GM18909 (cell line): ENCODE data around the gene MRPS2.

Experiments
- ATAC-seq: cut with Tn5 transposase; IDR thresholded peaks from one replicate; pipeline ENCODE4 v1.9.1; 2021; ENCODE audit warnings: mild to moderate bottlenecking; ENCODE audit not compliant: unreplicated experiment, poor library complexity

Gene MRPS2

DNA sequence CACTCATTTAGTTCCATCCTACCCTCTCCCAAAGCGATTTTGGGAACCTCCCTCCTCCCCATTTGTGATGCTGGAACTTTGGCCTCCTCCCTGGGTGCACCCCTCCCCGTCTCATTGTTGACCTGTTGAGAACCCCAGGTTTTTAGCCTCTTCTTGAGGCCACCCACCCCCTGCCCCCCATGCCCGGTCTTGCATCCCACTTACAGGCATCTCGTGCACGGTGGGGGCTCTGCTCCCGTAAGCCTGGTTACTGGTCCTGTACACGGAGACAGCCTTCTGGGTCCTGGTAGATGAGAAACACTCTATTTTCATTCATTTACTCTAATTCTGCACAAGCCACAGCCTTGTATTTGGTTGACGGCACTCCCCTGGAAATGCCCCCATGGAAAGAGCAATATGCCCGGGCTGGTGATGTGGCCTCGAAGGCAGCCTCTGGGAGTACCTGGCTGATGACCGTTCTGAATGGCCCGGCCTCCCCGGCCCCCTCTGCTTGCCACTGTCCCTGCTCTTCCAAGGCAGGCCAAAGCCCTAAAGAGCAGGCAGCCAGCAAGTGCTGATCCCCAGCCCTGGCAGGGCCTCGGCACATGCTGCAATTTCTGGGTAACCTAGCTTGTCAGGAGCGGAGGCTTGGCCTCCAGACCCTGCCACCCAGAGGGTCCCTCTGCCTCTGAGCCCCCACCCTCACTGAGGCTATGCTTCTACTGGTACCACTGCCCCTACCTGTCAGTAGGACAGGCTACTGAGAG, 1.9 kb upstream of the MRPS2 start:
- no peak for ATAC-seq

DNA sequence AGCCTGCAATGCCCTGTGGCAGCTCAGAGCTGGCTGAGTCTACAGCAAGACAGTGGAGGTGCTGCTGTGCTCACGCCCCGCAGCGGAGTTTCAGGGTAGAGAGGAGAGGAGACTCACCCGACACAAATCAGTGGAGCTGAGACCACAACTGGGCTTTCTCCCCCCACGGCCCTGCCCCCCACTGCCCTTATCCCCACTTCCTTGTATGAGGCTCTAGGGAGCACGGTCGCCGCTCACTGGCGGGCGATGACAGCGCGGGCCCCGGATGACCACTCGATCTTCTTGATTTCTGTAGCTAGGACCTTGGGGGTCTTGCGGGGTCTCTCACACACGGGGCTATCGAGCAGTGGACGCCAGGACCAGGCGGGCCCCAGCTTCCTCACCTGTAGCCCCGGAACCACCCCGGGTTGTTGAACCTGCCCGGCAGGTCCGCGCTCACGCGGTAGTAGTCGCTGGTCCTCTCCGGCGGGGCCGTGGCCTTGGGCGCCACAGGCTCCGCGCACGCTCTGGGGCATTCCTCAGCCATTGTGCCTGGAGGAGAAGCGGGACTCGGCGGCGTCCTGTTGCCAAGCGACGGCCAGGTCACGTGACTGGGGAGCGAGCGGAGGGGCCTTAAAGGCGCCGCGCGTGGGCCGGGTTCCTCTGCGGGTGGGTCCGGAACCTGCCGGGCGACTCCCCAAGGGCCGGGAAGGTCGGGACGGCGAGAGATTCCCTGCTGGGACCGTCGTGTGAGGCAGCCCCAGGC, 984 bp upstream of the MRPS2 start:
- ATAC-seq, result peak; percentile 52

DNA sequence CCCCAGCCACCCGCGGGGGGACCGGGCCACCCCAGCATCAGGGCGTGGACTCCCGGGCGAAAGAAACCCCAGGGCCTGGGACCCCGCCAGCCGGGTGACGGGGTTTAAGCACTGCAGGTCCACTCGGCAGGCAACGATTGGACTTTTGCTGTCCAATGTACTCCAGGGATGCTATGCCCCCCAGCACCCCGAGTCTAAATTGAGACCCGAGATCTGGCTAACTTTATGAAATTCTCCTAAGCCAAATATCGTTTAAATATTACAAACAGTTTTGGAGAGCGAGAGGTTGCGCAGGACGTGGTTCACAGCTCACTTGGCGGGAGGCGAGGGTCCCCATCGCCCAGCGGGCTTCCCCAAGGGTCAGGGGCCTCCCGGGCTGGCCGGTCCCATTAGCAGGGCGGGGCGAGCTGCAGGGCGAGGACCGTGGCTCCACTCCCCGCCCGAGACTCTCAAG, 384 bp upstream of the MRPS2 start:
- ATAC-seq, result peak; percentile 10

DNA sequence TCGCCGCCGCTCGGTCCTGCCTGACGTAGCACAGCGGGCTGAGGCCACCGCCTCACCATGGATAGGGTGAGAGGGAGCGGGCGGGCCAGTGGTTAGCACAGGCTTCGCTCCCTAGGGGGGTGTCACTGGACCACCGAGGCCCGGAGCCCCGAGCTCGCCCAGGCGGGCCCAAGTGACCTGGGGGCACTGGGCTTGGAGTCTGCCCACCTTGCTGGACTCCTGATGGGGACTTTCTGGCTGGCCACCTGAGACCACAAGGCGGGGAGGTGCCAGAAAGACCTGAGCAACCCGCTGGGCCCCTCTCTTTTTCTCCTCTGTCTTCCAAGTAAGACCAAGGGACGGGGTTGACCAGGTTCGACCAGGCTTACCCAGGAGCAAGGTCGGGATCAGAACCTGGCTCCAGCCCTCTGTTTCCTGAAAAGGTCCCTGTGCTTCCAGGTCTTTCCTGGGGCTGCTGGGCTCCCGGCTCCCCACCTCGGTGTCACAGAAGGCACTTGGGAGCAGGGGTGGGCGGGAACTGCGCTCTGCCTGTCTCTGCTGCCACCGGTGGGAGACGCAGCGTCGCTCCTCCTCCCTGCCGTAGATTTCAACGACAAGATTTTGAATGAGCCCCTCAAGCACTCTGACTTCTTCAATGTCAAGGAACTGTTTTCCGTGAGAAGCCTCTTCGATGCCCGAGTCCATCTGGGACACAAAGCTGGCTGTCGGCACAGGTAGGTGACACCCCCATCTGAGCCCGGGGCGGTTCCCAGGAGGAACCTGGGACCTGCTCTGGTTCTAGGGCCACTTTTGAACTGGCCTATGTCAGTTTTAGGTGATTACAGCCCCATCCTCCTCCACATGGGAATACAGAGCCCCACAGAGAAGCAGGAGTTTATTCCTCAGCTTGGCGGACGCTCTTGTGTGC, 1.0 kb downstream of the MRPS2 start:
- no peak for ATAC-seq

DNA sequence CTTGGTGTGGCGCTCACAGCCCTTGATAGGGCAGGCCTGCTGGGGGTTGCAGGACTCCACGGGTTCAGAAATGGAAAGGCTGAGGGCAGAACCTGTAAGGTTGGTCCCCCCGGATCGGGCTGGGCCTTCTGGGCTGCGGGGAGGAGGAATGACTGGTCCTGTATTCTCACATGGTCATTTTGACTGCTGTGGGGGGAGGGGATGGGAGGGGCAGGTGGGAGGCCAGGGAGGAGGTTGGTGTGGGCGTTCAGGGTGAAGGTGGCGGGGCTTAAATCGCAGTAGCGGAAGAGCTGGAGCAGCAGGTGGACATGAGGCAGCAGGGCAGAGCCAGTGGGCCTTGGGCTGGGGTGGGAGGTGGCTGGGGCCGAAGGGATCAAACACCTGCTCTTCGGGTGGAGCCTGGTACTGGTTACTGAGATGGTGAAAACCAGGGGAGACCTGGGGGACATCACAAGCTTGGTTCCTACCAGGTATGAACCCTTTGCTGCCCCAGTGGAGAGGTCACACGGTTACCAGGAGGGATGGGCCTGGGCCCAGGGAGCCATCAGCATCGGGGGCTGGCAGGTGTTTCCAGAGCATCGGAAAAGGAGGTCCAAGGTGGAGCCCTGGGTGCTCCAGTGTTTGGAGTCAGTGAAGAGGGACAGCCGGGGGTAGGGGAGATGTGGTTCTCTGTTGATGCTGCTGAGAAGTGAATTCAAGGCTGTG, 1.8 kb downstream of the MRPS2 start:
- no peak for ATAC-seq

DNA sequence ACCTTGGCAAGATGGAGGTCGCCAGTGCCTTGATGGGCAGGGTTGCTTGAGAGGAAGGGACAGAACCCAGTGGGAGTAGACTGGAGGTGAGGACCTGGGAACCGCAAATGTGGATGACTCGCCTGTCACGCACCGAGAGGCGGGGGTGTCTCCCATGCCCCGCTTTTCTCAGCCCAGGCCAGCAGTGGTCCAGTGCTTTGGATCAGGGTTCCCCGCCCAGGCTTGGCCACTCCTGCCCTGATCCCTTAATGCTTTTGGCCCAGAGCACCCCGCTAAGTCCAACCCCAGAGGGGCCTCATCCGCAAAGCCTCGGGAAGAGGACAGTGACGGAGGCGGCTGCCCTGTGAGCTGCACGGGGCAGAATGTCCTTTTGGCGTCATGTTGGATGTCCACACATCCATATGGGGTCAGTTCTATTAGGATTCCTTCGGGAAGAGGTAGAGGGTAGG, 2.4 kb downstream of the MRPS2 start:
- no peak for ATAC-seq

DNA sequence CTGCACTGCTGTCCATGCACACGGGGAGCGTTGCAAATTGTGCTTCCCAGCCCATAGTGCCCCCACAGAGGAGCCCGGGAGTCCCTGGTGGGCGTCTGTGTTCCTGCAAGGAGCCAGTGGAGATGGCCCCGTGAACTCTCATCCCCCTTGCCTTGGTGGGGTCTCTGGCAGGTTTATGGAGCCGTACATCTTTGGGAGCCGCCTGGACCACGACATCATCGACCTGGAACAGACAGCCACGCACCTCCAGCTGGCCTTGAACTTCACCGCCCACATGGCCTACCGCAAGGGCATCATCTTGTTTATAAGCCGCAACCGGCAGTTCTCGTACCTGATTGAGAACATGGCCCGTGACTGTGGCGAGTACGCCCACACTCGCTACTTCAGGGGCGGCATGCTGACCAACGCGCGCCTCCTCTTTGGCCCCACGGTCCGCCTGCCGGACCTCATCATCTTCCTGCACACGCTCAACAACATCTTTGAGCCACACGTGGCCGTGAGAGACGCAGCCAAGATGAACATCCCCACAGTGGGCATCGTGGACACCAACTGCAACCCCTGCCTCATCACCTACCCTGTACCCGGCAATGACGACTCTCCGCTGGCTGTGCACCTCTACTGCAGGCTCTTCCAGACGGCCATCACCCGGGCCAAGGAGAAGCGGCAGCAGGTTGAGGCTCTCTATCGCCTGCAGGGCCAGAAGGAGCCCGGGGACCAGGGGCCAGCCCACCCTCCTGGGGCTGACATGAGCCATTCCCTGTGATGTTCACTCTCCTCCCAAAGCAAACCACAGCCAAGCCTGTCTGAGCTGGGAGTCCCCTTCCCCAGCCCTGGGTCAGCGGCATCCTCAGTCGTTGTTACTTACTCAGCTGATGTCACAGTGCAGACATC, 3.1 kb downstream of the MRPS2 start:
- no peak for ATAC-seq

DNA sequence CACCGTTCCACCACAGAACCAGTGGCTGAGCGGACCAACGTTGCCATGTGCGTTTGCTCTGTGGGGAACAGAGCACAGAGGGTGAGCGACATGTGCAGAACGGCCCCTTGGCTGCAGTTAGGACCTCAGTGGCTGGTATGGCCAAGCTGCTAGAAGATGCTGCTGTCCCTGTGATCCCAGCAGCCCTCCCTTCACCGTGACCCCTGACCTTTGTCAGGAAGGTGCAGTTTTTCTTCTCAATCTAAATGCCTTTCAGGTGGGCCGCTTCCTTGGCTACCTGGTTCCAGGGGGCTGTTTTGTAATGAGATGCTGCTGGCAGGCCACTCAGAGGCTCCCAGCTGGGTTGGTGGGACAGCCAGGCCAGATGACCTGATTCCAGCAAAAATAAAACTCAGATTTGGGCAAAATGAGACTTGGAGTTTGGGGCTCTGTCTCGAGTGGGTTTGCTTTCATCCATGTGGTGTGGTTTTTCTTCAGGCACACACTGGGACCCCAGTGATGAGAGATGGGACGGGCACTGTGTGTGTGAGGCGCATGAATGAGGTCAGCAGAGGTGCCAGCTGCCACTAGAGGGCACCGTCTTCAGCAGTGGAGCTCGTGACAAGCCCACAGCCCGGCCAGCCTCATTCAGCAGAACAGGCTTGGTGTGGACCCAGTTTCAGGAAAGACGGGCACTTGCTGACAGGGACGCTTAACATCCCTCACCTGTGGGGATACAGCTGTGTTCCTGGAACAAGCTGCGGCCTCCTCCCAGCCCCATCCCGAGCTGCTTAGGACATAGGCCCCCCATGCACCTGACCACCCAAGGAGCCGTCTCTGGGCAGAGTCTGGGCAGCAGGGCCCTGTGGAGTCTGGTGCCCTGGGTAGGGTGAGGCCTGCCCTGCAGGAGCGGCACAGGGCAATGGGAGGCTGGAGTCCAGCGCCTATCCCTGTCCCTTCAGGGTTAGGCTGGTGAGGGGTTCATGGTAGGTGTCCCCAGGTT, 4.1 kb downstream of the MRPS2 start:
- no peak for ATAC-seq

DNA sequence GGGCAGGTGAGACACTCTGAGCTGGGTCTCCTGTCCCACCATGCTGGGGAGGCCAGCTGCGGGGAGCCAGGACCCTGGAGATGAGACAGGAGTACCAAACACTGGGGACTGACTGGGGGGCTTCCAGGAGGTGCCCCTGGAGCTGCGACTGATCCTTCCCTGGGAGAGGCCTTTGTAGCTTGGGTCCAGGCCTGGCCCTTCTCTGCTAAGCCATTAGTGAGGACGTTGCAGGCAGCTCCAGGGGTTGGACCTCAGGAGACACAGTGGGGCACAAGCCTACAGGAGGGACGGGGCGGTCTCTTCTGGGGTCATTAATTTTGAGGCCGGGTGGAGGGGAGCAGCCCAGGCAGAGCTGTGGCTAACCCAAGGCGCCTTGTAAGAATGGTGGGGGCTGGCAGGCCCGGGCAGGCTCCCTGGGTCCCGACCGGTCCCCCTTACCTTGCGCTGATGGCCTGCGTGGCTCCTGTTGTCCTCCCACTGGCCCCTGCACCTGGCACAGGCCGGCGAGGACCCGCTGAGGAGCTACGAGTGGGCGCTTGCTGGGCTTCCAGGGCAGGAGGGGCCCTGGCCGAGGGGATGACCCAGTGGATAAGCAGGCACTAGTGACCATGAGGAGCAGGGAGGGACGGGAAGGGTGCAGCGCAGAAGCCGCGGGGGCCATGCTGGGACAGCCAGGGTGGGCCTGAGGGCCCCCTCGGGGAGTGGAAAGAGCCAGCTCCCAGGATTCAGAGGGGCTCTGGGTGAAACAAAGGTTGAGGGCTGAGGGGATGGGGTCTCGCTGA, 5.1 kb downstream of the MRPS2 start:
- no peak for ATAC-seq

DNA sequence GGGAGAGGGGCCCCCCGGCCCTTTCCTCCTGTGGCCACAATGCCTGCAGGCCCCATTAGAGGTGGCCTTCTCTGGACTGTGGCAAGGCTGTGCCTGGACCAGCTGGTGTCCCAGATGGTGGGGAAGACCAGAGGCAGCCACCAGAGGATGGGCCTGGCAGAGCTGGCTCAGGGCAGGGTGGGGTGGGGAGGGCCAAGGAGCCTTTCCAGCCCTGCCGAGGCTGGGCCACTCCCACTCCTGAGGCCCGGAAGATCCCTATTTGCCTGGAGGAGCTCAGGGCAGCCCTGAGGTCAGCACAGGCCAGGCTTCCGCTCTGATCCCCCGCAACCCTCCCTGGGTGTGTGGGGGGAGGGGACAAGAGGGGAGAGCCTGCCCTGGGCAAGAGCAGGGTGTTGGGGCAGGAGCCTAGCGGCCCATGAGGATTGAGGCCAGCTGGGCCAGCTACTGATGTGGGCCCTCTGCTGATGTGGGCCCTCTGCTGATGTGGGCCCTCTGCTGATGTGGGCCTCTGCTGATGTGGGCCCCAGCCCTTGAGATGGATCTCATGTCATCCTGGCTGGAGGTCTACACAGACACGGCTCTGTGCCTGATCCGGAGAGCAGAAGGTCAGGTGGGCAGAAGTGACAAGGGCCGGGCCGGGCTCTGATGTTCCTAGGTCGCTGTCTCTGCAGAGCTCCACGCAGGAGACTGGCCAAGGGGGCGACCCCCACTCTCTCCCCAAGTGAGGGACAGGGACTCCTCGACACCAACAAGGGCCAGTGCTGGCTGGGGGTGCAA, 6.0 kb downstream of the MRPS2 start:
- no peak for ATAC-seq

DNA sequence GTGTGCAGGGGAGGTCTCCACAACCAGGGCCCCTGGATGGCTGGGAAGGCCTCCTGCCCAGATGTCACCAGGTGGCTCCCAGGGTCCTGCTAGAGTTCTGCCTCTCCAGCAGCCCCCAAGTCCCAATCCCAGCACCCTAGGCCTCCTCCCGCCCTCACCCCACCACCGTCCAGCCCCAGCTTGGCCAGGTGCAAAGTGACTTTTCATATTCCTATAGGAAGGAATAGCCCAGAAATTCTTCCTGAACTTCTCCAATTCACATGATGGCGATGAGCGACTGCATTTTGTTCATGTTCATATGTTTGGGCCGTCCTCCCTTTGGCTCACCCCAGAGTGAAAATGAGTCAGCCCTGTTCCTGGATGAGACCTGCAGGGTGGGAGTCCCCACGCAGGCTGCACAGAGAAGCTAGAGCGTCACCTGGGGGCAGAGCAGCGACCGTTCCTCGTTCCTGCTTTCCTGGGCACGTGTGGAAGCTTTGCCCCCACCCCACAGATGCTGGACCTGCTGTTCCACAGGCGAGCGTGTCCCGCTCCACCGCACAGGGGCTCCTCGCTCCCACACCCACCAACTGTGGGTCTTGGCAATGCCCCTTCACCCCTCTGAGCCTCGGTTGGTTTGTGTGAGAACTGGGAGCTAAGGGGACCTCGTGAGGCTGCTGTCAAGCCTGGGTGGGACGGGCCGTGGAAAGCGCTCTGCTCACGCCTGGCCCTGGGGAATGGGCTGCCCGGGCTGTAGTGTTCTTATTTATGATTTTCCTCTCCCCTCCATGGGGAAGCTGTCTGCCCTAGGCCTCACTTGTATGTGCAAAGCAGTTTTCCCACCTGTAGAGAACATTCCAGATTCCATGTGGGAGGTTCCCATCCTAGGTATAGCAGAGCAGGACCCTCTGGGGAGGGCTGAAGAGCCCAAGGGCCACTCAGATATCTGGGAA, 6.9 kb downstream of the MRPS2 start:
- ATAC-seq, result no peak

DNA sequence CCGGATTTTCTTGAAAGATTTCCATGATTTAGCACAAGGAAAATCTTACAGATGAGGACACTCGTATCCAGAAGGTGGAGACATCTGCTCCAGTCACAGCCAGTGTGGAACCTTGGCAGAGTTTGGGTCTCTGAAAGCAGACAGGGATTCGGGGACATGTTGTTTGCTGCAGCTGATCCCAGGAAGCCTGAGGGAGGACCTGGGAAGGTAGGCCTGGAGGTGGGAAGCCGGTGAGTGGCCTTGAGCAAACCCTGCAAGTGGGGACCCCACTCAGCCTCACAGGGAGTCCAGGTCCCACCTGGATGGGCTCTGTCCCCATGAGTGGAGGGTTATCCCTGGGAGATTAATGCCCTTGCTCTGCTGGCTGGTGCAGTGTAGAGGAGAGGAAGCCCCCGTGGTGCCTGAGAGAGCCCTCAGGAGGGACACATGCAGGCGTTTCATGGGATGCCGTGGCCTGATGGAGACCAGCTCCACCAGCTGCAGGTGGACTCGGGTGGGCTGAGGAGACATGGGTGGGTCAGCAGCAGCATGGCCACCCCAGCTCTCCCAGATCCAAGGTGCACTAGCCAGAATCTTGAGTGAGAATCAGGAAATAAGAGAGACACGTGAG, 7.8 kb downstream of the MRPS2 start:
- ATAC-seq, result no peak

DNA sequence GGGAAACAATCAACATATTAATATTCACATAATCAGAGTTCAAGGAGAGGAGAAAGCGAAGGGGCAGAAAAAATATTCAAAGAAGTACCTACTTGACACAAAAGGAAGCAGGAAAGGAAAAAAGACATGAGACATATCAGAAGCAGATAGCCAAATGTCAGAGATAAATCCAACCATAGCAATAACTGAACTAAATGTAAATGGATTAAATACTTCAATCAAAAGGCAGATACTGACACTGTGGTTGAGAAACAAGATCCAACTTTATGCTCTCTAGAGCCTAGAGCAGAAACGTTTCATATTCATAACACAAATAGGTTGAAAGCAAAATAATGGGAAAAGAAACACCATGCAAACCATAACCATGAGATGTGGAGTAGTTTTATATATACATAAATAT, 9.0 kb downstream of the MRPS2 start:
- ATAC-seq, result no peak

DNA sequence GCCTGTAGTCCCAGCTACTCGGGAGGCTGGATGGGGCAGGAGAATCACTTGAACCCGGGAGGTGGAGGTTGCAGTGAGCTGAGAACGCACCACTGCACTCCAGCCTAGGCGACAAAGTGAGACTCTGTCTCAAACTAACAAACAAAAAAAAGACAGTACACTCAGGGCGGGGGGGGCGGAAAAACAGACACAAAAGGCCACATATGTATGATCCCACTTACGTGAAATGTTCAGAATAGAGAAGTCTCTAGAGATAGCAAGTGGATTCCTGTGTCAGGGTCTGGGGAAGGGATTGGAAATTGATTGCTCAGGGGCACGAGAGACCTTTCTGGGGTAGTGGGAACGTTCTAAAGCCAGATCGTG, 11.7 kb downstream of the MRPS2 start:
- no peak for ATAC-seq

DNA sequence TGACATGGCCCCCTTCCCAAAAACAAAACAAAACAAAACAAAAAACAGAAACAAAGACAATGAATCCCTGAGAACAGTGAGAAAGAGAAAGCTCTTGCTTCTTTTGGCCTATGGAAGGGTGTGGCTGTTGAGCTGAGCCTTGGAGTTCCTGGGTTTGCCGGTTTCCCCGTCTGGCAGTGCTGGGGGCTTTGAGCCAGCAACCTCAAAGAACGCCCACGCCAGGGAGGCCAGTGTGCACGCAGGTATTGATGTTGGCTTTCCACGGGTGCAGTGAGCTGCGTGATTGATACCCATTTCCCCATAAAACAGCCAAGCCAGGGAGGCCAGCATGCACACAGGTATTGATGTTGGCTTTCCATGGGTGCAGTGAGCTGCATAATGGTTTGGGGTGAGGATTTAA, 12.4 kb downstream of the MRPS2 start:
- ATAC-seq, result no peak
